Neuronal stem cell (in vitro differentiated cells): Measurements from ENCODE around the gene WBP2. TPM values are rescaled to one million over a fixed set of nuclear protein-coding genes. Genes with fewer than 3 reads are reported as not detected.

ENCODE experiments used
- DNase-seq: peaks from one replicate; pipeline ENCODE4 v3.0.0-alpha.2; 2013; ENCODE audit warnings: low spot score
- H2AFZ ChIP-seq: one replicate; pipeline ENCODE4 v1.6.1; 2013; ENCODE audit warnings: mild to moderate bottlenecking, low read length, inconsistent platforms
- H2AK5ac ChIP-seq: 2 replicates; pipeline ENCODE4 v1.6.1; 2013; ENCODE audit warnings: low read depth, mild to moderate bottlenecking, inconsistent platforms, low read length, moderate library complexity, mixed read lengths
- H2BK120ac ChIP-seq: 2 replicates; pipeline ENCODE4 v1.6.1; 2013; ENCODE audit warnings: low read depth, mild to moderate bottlenecking, inconsistent platforms, low read length, moderate library complexity, mixed read lengths
- H2BK12ac ChIP-seq: one replicate; pipeline ENCODE4 v1.6.1; 2013; ENCODE audit warnings: low read length, inconsistent platforms
- H2BK15ac ChIP-seq: 2 replicates; pipeline ENCODE4 v1.6.1; 2013; ENCODE audit warnings: mild to moderate bottlenecking, low read length, inconsistent platforms, mixed read lengths
- H2BK5ac ChIP-seq: one replicate; pipeline ENCODE4 v1.6.1; 2013; ENCODE audit warnings: inconsistent platforms, mild to moderate bottlenecking, low read length, moderate library complexity
- H3K14ac ChIP-seq: one replicate; pipeline ENCODE4 v1.6.1; 2013; ENCODE audit warnings: low read length, inconsistent platforms
- H3K18ac ChIP-seq: 2 replicates; pipeline ENCODE4 v1.6.1; 2013; ENCODE audit warnings: low read length, inconsistent platforms
- H3K23ac ChIP-seq: 2 replicates; pipeline ENCODE4 v1.6.1; 2013; ENCODE audit warnings: low read depth, mild to moderate bottlenecking, mixed read lengths, low read length, inconsistent platforms; ENCODE audit not compliant: poor library complexity
- H3K27ac ChIP-seq: replicated peaks from 3 replicates; pipeline ENCODE4 v1.5.1; 2013; ENCODE audit warnings: low read length, inconsistent platforms
- H3K27me3 ChIP-seq, 3 experiments: 2 replicates each; pipeline ENCODE4 v1.6.1; 2013; ENCODE audit warnings: low read length in 3 of 3, mild to moderate bottlenecking in 2 of 3, inconsistent platforms in 1 of 3, low read depth in 1 of 3, mixed read lengths in 1 of 3, moderate library complexity in 1 of 3; ENCODE audit not compliant: control insufficient read depth in 3 of 3, insufficient read depth in 3 of 3
- H3K36me3 ChIP-seq, 2 donors: replicated peaks in 1 of 2; 2 replicates each; pipeline ENCODE4 v1.6.1; 2013; ENCODE audit warnings: low read length in 2 of 2; ENCODE audit not compliant: control insufficient read depth in 2 of 2, insufficient read depth in 2 of 2
- H3K4ac ChIP-seq: 2 replicates; pipeline ENCODE4 v1.6.1; 2013; ENCODE audit warnings: inconsistent platforms, mild to moderate bottlenecking, low read length, moderate library complexity
- H3K4me1 ChIP-seq, 2 donors: 1 replicate in 1 of 2; 2 replicates in 1 of 2; pipeline ENCODE4 v1.6.1; 2013; ENCODE audit warnings: low read length in 2 of 2, low read depth in 1 of 2; ENCODE audit not compliant: control insufficient read depth in 2 of 2, insufficient read depth in 1 of 2
- H3K4me2 ChIP-seq: one replicate; pipeline ENCODE4 v1.6.1; 2013; ENCODE audit warnings: mild to moderate bottlenecking, low read length, inconsistent platforms; ENCODE audit not compliant: insufficient read depth, poor library complexity, severe bottlenecking
- H3K4me3 ChIP-seq, 2 donors: 2 replicates each; pipeline ENCODE4 v1.5.1; 2013; ENCODE audit warnings: low read length in 2 of 2, mild to moderate bottlenecking in 2 of 2, inconsistent platforms in 1 of 2, moderate library complexity in 1 of 2
- H3K79me1 ChIP-seq: one replicate; pipeline ENCODE4 v1.6.1; 2013; ENCODE audit warnings: low read depth, mild to moderate bottlenecking, inconsistent platforms, low read length, moderate library complexity
- H3K9ac ChIP-seq: one replicate; pipeline ENCODE4 v1.6.1; 2013; ENCODE audit warnings: mild to moderate bottlenecking, low read depth, low read length, inconsistent platforms; ENCODE audit not compliant: poor library complexity
- H3K9me3 ChIP-seq, 2 donors: replicated peaks in 1 of 2; 2 replicates each; pipeline versions ENCODE3 to v1.6.1; 2013; ENCODE audit warnings: low read length in 2 of 2, mild to moderate bottlenecking in 2 of 2, inconsistent platforms in 1 of 2, low read depth in 1 of 2, mixed read lengths in 1 of 2, moderate library complexity in 1 of 2; ENCODE audit not compliant: control insufficient read depth in 2 of 2, insufficient read depth in 1 of 2
- H4K8ac ChIP-seq: one replicate; pipeline ENCODE4 v1.6.1; 2013; ENCODE audit warnings: low read depth, mild to moderate bottlenecking, inconsistent platforms, low read length, moderate library complexity
- H4K91ac ChIP-seq: one replicate; pipeline ENCODE4 v1.6.1; 2013; ENCODE audit warnings: low read length, low read depth, mild to moderate bottlenecking, inconsistent platforms; ENCODE audit not compliant: poor library complexity
- WGBS, 2 donors: extraction: QIAGEN DNeasy Blood & Tissue Kit; methylation state at CpG; one replicate each; pipeline ENCODE4 v1.1.7; 2013; ENCODE audit warnings: missing lambda C conversion rate in 2 of 2, mixed read lengths in 1 of 2; ENCODE audit not compliant: insufficient read length in 2 of 2, insufficient replicate concordance in 1 of 2; ENCODE audit errors: extremely low coverage in 2 of 2; 5-methylcytosine and 5-hydroxymethylcytosine counted together
- polyA plus RNA-seq, 2 experiments: library from polyadenylated mRNA; stranded (reverse); fragments of 200-250 nt; gene quantifications; one replicate each; pipeline ENCODE4 v1.2.3, GENCODE V29; 2013

The WBP2 gene
- polyA plus RNA-seq (2013, experiment 1 of 2), result 80.4 TPM
- 79.8 TPM for polyA plus RNA-seq (2013, experiment 2 of 2)

GRCh38 chr17:75855310-75856061 is at the start of gene WBP2:
Gene WBP2 (minus strand): TSS chr17:75855335. CDS start chr17:75855297, 38 bp downstream.
- H3K27ac ChIP-seq, result peak within 1 kb of the TSS; percentile 97
- peak; percentile 99 for DNase-seq

DNA sequence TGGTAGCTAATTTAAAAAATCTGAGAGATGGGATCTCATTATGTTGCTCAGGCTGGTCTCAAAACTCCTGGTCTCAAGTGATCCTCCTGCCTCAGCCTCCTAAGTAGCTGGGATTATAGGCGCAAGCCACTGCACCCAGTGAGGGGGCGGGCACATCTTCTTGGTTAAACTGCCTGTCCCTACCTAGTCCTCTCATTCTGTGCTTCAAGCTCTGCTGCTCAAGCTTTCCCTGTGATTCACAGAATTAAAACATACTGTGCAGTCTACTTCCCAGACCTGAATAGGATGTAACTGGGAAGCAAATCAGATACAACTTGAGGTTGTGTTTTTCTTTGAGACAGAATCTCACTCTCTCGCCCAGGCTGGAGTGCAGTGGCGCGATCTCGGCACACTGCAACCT is 47.3 kb upstream of the WBP2 start:
- DNase-seq, result no peak
- Histone ChIP-seq H2AFZ (no peak overlapping the region), H3K27me3 (no peaks in the 10 kb centered on the region), H2BK120ac (no peak overlapping the region), H3K9me3 (no peaks in the 10 kb centered on the region), H2BK5ac (no peak overlapping the region), H3K79me1 (peaks cover 6% of the 10 kb centered on the region), H3K36me3 (peaks cover 33 to 60% of the 10 kb centered on the region in 2 donors), H3K9ac (no peak overlapping the region), H3K4ac (no peak overlapping the region), H3K14ac (no peak overlapping the region), H2BK15ac (no peak overlapping the region), H3K4me3 (no peak overlapping the region), H2BK12ac (no peak overlapping the region), H3K4me2 (no peak overlapping the region), H3K27ac (no peak overlapping the region), H4K8ac (no peak overlapping the region), H3K4me1 (no peaks in the 10 kb centered on the region), H2AK5ac (no peak overlapping the region), H4K91ac (no peak overlapping the region), H3K18ac (no peak overlapping the region), H3K23ac (no peak overlapping the region)
- no CpG with 5 or more reads among the region's 6 CpGs for WGBS, 2 donors

More at GRCh38 chr17:75855310-75856061, at the start of gene WBP2:
- H3K9ac ChIP-seq, result peak within 1 kb of the TSS; percentile 85
- H3K14ac ChIP-seq, result peak within 1 kb of the TSS; percentile 94
- H2BK120ac ChIP-seq, result peak within 1 kb of the TSS; percentile 64
- H3K27me3 ChIP-seq, result no peaks in the 10 kb centered on the region
- peaks cover 4 to 14% of the 10 kb centered on the region in 2 donors for H3K36me3 ChIP-seq
- H4K91ac ChIP-seq, result no peak within 1 kb of the TSS
- H3K23ac ChIP-seq, result peak within 1 kb of the TSS; percentile 94
- no peak within 1 kb of the TSS for H4K8ac ChIP-seq
- H2BK12ac ChIP-seq, result no peak within 1 kb of the TSS
- no peaks in the 10 kb centered on the region for H3K9me3 ChIP-seq
- H3K4me1 ChIP-seq, result peaks cover 4 to 6% of the 10 kb centered on the region in 2 donors
- peak within 1 kb of the TSS; percentile 23 for H3K4ac ChIP-seq
- peak within 1 kb of the TSS; percentile 91 for H2AFZ ChIP-seq
- peak within 1 kb of the TSS; percentile 52 for H2AK5ac ChIP-seq
- H3K18ac ChIP-seq, result peak within 1 kb of the TSS; percentile 95
- WGBS, 2 donors, result no CpG with 5 or more reads among the region's 58 CpGs
- peak within 1 kb of the TSS; percentile 72 to 92 for H3K4me3 ChIP-seq
- H3K4me2 ChIP-seq, result peak within 1 kb of the TSS; percentile 99
- H2BK5ac ChIP-seq, result peak within 1 kb of the TSS; percentile 87
- H3K79me1 ChIP-seq, result no peaks in the 10 kb centered on the region
- peak within 1 kb of the TSS; percentile 83 for H2BK15ac ChIP-seq

- no peak overlapping the region for H3K18ac ChIP-seq
- H2BK15ac ChIP-seq, result no peak overlapping the region
- no peak overlapping the region for H3K14ac ChIP-seq
- H2BK12ac ChIP-seq, result no peak overlapping the region
- peaks cover 33 to 63% of the 10 kb centered on the region in 2 donors for H3K36me3 ChIP-seq
- H3K27ac ChIP-seq, result no peak overlapping the region
- no peak overlapping the region for H2AFZ ChIP-seq
- H3K4me3 ChIP-seq, result no peak overlapping the region
- H2BK120ac ChIP-seq, result no peak overlapping the region
- H3K9me3 ChIP-seq, result no peaks in the 10 kb centered on the region
- WGBS, 2 donors, result no CpG with 5 or more reads among the region's 18 CpGs
- DNase-seq, result no peak
- no peak overlapping the region for H4K8ac ChIP-seq
- no peak overlapping the region for H3K4ac ChIP-seq
- no peaks in the 10 kb centered on the region for H3K4me1 ChIP-seq
- H3K9ac ChIP-seq, result peak overlapping the region; percentile 30
- H3K23ac ChIP-seq, result no peak overlapping the region
- no peaks in the 10 kb centered on the region for H3K27me3 ChIP-seq
- H3K79me1 ChIP-seq, result peaks cover 6% of the 10 kb centered on the region
- no peak overlapping the region for H3K4me2 ChIP-seq
- H2BK5ac ChIP-seq, result no peak overlapping the region
- H2AK5ac ChIP-seq, result no peak overlapping the region
- no peak overlapping the region for H4K91ac ChIP-seq
Observed at GRCh38 chr17:75901727-75902126, 46.6 kb upstream of the WBP2 start.

DNA sequence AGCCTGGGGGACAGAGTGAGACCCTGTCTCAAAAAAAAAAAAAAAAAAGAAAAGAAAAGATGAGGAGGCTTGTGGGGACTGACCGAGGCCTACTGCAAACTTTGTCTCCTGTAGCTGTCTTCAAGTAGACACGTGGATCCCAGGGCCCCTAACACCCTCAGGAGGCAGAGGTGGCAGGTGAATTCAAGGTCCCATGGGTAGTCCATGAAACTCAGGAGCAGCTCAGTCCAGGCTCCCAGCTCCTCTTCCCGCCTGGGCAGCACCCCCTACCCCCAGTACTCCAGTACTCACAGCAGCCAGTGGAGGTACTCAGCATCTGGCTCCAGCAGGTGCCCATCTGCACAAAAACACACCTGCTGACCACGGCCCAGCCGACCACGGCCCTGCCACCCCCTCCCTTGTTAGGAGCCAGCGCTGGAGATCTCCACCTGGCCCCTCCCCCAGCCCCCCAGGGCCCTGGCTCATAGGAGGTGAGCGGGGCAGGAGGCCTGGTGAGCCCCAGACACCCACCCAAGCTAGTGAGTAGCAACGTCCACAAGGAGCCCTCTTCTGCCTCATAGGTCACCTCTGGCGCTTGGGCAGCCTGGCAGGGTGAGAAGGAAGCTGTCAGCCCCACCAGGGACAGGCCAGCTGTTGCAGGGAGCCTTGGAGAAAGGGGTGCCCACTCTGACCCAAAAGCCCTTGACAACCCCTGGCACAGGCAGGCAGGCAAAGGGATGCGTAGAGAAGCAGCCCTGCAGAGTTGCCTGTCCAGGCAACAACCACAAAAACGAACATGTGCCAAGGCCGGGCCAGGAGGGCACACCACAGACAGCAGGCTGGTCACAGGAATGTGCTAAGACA is 45.8 kb upstream of the WBP2 start:
- Histone ChIP-seq H3K36me3 (peaks cover 33 to 63% of the 10 kb centered on the region in 2 donors), H3K9me3 (no peaks in the 10 kb centered on the region), H3K4ac (no peak overlapping the region), H3K14ac (no peak overlapping the region), H3K18ac (no peak overlapping the region), H2BK12ac (peak overlapping the region; percentile 41), H3K27me3 (no peaks in the 10 kb centered on the region), H3K27ac (no peak overlapping the region), H3K4me2 (no peak overlapping the region), H2AFZ (no peak overlapping the region), H4K91ac (no peak overlapping the region), H3K9ac (no peak overlapping the region), H3K79me1 (peaks cover 8% of the 10 kb centered on the region), H4K8ac (no peak overlapping the region), H2AK5ac (no peak overlapping the region), H3K23ac (no peak overlapping the region), H2BK15ac (no peak overlapping the region), H2BK120ac (no peak overlapping the region), H3K4me3 (no peak overlapping the region), H2BK5ac (no peak overlapping the region), H3K4me1 (no peaks in the 10 kb centered on the region)
- WGBS, 2 donors, result no CpG with 5 or more reads among the region's 13 CpGs
- no peak for DNase-seq
